Astrocyte (in vitro differentiated cells and primary cell): ENCODE measurements around the gene RASA1.

ENCODE experiments used
- CTCF ChIP-seq: IDR thresholded peaks from 2 replicates; pipeline ENCODE4 v1.5.1; 2011; ENCODE audit warnings: low read depth, mild to moderate bottlenecking, inconsistent platforms, low read length, moderate library complexity; ENCODE audit not compliant: insufficient read depth
- EZH2 ChIP-seq: IDR thresholded peaks from 2 replicates; pipeline ENCODE4 v1.6.1; 2012; ENCODE audit warnings: mild to moderate bottlenecking, low read length, inconsistent platforms; ENCODE audit not compliant: insufficient read depth

- TF ChIP-seq CTCF: no peak
- TF ChIP-seq EZH2: no peak
Observed at GRCh38 chr5:87258507-87258906, 9.2 kb upstream of the RASA1 start.
